Naive thymus-derived CD8-positive, alpha-beta T cell (primary cell): ENCODE results near the gene TMEM164. TPM values are rescaled to one million over a fixed set of nuclear protein-coding genes. Genes with fewer than 3 reads are reported as not detected.

Experiments used
- ATAC-seq, 2 donors: fragments of 150-1000 bp; cut with Tn5 transposase in 1 of 2; sonication (Bioruptor Pico), chemical (Tn5 transposase) in 1 of 2; 1 replicate in 1 of 2; 2 replicates in 1 of 2; pipeline ENCODE4 v1.10.0; 2021; ENCODE audit warnings: mild to moderate bottlenecking in 2 of 2, moderate library complexity in 2 of 2
- POLR2A ChIA-PET: fragments of 350-600 bp; sonication (Branson Sonifier 250); formaldehyde crosslinking; loops from one replicate; lab custom pipeline; 2021; ENCODE audit warnings: antibody characterized with exemption; lab: Charles Lee
- DNase-seq, 10 donors: peaks; one replicate each; pipeline versions ENCODE4 v3.0.0 to v3.0.0-alpha.2; 2020 to 2022
- H3K27ac Mint-ChIP-seq, 10 donors: one replicate each; pipeline ENCODE4 v1.8.0; 2020 to 2022; ENCODE audit warnings: mild to moderate bottlenecking in 10 of 10, mixed read lengths in 10 of 10, moderate library complexity in 4 of 10, inconsistent platforms in 1 of 10
- H3K27me3 Mint-ChIP-seq, 5 donors: one replicate each; pipeline ENCODE4 v1.8.0; 2021 to 2022; ENCODE audit warnings: mixed read lengths in 5 of 5
- H3K36me3 Mint-ChIP-seq, 3 donors: one replicate each; pipeline ENCODE4 v1.8.0; 2020 to 2022; ENCODE audit warnings: mixed read lengths in 3 of 3, mild to moderate bottlenecking in 2 of 3, inconsistent platforms in 1 of 3
- H3K4me1 Mint-ChIP-seq, 4 donors: one replicate each; pipeline ENCODE4 v1.8.0; 2021 to 2022; ENCODE audit warnings: mixed read lengths in 4 of 4
- H3K4me3 Mint-ChIP-seq, 10 donors: one replicate each; pipeline ENCODE4 v1.8.0; 2020 to 2022; ENCODE audit warnings: mild to moderate bottlenecking in 10 of 10, mixed read lengths in 10 of 10, moderate library complexity in 6 of 10, inconsistent platforms in 1 of 10
- H3K9me3 Mint-ChIP-seq, 9 donors: one replicate each; pipeline ENCODE4 v1.8.0; 2020 to 2022; ENCODE audit warnings: mixed read lengths in 9 of 9, mild to moderate bottlenecking in 3 of 9, inconsistent platforms in 1 of 9, moderate library complexity in 1 of 9
- polyA plus RNA-seq, 3 donors: library from polyadenylated mRNA; unstranded; fragments of 300-500 nt; fragmentation: Illumina TruSeq; gene quantifications; one replicate each; pipeline ENCODE4 v1.2.3, GENCODE V29; 2021
- total RNA-seq, 8 experiments: library from RNA in 2 of 8; stranded (reverse) in 2 of 8; gene quantifications; one replicate each; pipeline ENCODE4 v1.2.3 and lab custom pipeline; 2021 to 2026

TMEM164 gene
- total and polyA plus RNA-seq, 5 experiments from 2014 or later: 0.66 to 18.3 (median 1.4) TPM

DNA sequence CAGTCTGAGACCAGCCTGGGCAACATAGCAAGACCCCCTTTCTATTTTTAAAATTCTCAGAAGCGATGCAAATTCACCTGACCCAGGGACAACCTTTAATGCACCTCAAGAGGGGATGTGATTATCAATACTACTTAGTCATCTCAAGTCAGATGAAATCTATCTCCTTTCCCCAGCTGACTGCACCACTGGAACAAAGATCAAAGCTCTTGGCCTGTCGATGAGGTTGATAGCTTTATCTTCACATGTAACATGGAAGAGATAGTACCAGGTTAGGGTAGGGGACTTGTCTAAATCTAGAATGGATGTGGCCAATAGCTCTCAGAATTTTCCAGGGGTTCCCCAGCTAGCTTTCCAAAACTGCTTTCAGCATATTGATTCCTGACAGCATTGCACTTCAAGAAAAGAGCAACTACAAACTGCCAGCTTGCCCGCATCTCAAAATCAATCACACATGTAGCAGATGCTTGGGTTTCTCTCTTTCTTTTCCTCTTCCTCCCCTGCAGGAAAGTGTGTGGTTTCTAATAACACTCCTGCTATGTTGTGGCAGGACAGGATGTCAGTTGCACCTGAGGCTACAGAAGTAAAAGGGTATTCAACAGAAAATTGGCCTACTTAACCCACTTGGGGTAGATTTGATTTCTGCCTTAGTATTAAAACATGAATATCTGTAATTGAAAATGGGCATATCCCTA lies 12.2 kb upstream of the TMEM164 start:
- peak overlapping the region in 7 of 10 donors; percentile 5 to 82 (median 56) for H3K27ac Mint-ChIP-seq
- POLR2A ChIA-PET: no interaction called here

DNA sequence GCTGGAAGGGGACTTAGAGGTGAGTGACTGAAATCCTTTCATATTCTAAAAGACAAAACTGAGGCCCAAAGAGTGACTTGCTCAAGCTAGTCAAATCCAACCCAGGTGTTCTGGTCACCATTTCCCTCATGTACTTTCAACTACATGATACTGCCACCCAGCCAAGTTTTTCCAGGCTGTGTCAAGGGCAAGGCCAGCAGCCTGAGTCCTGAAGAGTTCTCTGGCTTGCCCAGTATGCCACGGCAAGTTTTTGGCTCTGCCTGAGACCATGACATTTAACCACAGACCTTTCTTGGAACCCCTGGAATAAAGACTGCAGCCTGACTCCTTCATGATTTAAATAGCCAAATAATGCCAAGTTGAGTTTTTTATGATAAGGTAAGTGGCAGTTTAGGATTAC lies 10.7 kb upstream of the TMEM164 start:
- Mint-ChIP-seq H3K36me3 (no peaks in the 10 kb centered on the region), H3K4me1 (peaks cover 15 to 32% (median 31%) of the 10 kb centered on the region in 4 donors), H3K9me3 (no peaks in the 10 kb centered on the region), H3K4me3 (no peak overlapping the region), H3K27ac (no peak overlapping the region), H3K27me3 (no peaks in the 10 kb centered on the region)
- POLR2A ChIA-PET: no interaction called here
- no peak for ATAC-seq
- no peak for DNase-seq

More for the DNA sequence above, 12.2 kb upstream of the TMEM164 start:
- H3K4me1 Mint-ChIP-seq: peaks cover 11 to 32% (median 31%) of the 10 kb centered on the region in 4 donors
- peak in 1 of 2 donors; percentile 49 for ATAC-seq
- peak overlapping the region in 6 of 10 donors; percentile 9 to 61 (median 44) for H3K4me3 Mint-ChIP-seq
- H3K36me3 Mint-ChIP-seq: no peaks in the 10 kb centered on the region
- no peaks in the 10 kb centered on the region for H3K9me3 Mint-ChIP-seq
- no peaks in the 10 kb centered on the region for H3K27me3 Mint-ChIP-seq
- DNase-seq: peak in 2 of 10 donors; percentile 3 to 12

DNA sequence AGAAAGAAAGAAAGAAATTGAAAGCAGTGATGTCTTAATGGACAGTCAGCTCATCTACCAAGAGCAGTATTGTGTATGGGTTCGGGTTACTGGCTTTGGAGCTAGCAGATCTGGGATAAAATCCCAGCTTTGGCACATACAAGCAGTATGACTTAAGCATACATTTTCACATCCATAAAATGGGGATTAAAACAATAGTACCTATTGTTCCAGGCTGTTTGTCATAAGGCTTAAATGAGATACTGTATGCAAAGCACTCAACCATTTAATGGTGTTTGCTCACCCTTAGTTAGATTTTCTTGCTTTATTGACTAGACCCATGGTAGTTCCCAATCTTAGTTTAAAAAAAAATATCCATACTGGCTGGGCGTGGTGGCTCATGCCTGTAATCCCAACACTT lies 7.8 kb upstream of the TMEM164 start:
- no peaks in the 10 kb centered on the region for H3K36me3 Mint-ChIP-seq
- no peak for ATAC-seq
- no peaks in the 10 kb centered on the region for H3K27me3 Mint-ChIP-seq
- H3K4me1 Mint-ChIP-seq: peaks cover 12 to 23% (median 20%) of the 10 kb centered on the region in 4 donors
- POLR2A ChIA-PET: no interaction called here
- H3K27ac Mint-ChIP-seq: no peak overlapping the region
- DNase-seq: no peak
- H3K4me3 Mint-ChIP-seq: no peak overlapping the region
- H3K9me3 Mint-ChIP-seq: no peaks in the 10 kb centered on the region

DNA sequence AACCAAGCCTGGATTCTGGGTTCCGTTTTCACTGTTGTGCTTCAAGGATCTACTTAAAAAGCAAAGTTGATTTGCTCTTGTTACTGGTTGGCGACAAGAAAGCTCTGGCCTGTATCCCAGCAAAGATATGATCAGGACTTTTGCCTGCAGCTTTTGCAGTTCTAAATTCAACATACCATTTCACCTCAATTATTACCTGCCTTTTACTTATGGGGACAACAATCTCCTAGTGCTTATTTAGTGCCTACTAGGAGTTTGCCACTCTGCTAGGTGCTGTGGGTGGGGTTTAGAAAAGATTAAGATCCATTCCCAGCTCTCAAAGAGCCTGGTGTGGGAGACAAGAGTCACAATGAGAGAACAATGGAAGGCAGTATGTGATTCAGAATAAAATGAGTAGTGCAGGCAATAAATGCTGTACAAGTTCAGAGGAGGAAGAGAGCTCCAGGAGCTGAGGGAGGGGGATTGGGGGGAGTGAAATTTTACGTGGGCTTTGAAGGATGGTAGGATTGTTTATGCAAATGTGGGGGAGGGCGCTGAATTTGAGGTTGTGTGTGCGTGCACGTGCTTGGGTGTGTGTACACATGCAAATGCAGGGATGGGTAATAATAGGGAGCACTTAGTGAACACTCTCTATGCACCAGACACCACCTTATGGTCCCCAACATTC lies 5.0 kb upstream of the TMEM164 start:
- Mint-ChIP-seq H3K36me3 (no peaks in the 10 kb centered on the region), H3K27ac (no peak overlapping the region), H3K4me3 (no peak overlapping the region), H3K4me1 (peaks cover 6 to 14% (median 11%) of the 10 kb centered on the region in 4 donors), H3K27me3 (no peaks in the 10 kb centered on the region), H3K9me3 (peaks cover 0 to 4% (median 0%) of the 10 kb centered on the region in 9 donors)
- POLR2A ChIA-PET: no interaction called here
- ATAC-seq: no peak
- DNase-seq: no peak

- Mint-ChIP-seq H3K9me3 (peaks cover 0 to 4% (median 0%) of the 10 kb centered on the region in 9 donors), H3K27me3 (no peaks in the 10 kb centered on the region), H3K4me1 (peaks cover 20 to 27% (median 23%) of the 10 kb centered on the region in 4 donors), H3K36me3 (no peaks in the 10 kb centered on the region), H3K27ac (peak overlapping the region in 1 of 10 donors; percentile 46), H3K4me3 (no peak overlapping the region)
- DNase-seq (no peak), ATAC-seq (no peak)
- POLR2A ChIA-PET: no interaction called here
Measured at GRCh38 chrX:110000000-110000399, 2.9 kb upstream of the TMEM164 start.

- Mint-ChIP-seq H3K9me3 (peaks cover 0 to 4% (median 0%) of the 10 kb centered on the region in 9 donors), H3K27me3 (no peaks in the 10 kb centered on the region), H3K4me1 (peaks cover 23 to 36% (median 33%) of the 10 kb centered on the region in 4 donors), H3K4me3 (peak overlapping the region in 7 of 10 donors; percentile 1 to 94 (median 22)), H3K27ac (peak overlapping the region in 6 of 10 donors; percentile 29 to 95 (median 80)), H3K36me3 (peaks cover 0 to 3% (median 0%) of the 10 kb centered on the region in 3 donors)
- DNase-seq (no peak), ATAC-seq (no peak)
- POLR2A ChIA-PET: interaction anchor here (1.0 kb wide), 1 partner anchor 464 kb away, joined by 3 read pairs; the partner anchor contains the start of gene NXT2
Measured at GRCh38 chrX:110000847-110001713, 1.8 kb upstream of the TMEM164 start.

DNA sequence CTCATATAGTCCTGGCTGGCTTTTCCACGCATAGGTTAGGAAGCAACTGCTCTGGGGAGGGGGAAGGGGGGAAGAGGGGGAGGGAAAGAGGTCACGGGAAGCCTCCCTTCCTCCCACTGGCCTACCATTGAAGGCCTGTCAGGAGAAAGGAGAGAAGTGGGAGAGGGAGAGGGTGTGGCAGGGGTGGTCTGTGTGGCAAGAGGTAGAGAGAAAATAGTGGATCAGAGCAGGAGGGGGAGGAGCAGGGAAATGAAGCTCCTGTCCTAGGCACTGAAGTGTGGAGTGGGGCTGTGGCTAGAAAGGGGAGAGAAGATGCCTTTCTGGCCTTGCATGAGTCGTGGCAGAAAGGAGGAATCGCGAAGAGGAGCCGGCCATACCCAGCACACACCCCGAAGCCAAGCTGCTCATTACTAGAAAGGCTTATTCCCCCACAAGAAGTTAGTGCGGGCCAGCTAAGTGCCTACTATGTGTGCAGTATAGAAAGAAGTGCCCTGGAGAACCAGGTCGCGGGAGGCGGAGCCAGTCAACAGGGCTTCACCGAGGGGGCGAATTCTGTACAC lies 1.1 kb upstream of the TMEM164 start:
- POLR2A ChIA-PET: interaction anchor here (1.0 kb wide), 1 partner anchor 465 kb away, joined by 3 read pairs; the partner anchor contains the start of gene NXT2
- Mint-ChIP-seq H3K27me3 (no peaks in the 10 kb centered on the region), H3K27ac (peak overlapping the region; percentile 86 to 95 (median 92)), H3K4me1 (peaks cover 23 to 44% (median 40%) of the 10 kb centered on the region in 4 donors), H3K36me3 (peaks cover 0 to 3% (median 0%) of the 10 kb centered on the region in 3 donors), H3K9me3 (peaks cover 0 to 4% (median 0%) of the 10 kb centered on the region in 9 donors), H3K4me3 (peak overlapping the region; percentile 86 to 95 (median 90))
- DNase-seq: no peak
- no peak for ATAC-seq

GRCh38 chrX:110003167-110004156 lies 548 bp downstream of the TMEM164 start:
- DNase-seq: peak in 3 of 10 donors; percentile 6 to 18 (median 6)
- peak overlapping the region; percentile 82 to 95 (median 88) for H3K4me3 Mint-ChIP-seq
- H3K36me3 Mint-ChIP-seq: peaks cover 0 to 7% (median 0%) of the 10 kb centered on the region in 3 donors
- POLR2A ChIA-PET: no interaction called here
- H3K27me3 Mint-ChIP-seq: no peaks in the 10 kb centered on the region
- peaks cover 0 to 4% (median 0%) of the 10 kb centered on the region in 9 donors for H3K9me3 Mint-ChIP-seq
- H3K4me1 Mint-ChIP-seq: peaks cover 23 to 55% (median 52%) of the 10 kb centered on the region in 4 donors
- no peak for ATAC-seq
- H3K27ac Mint-ChIP-seq: peak overlapping the region in 9 of 10 donors; percentile 48 to 94 (median 60)

DNA sequence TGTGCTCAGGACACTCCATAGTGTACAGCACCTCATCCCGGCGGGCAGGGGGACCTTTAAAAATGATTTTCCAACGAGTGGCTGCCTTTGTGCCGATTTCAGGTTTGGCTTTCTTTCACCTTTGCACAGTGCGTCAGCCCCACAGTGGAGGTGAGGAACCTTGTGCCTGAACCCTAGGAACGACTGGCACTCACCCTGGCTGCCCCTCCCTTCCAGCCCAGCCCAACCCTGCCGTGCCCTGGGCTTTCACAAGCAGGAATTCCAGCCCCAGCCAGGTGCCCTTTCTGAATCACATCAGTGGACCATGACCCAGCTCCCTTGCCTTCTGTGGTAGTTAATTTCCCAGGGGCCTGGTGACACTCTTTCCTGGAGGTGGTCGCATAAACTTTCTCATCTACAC lies 1.3 kb downstream of the TMEM164 start:
- peaks cover 0 to 10% (median 0%) of the 10 kb centered on the region in 3 donors for H3K36me3 Mint-ChIP-seq
- POLR2A ChIA-PET: no interaction called here
- no peaks in the 10 kb centered on the region for H3K27me3 Mint-ChIP-seq
- H3K4me1 Mint-ChIP-seq: peaks cover 25 to 59% (median 56%) of the 10 kb centered on the region in 4 donors
- H3K4me3 Mint-ChIP-seq: peak overlapping the region; percentile 36 to 95 (median 87)
- H3K9me3 Mint-ChIP-seq: peaks cover 0 to 4% (median 0%) of the 10 kb centered on the region in 9 donors
- ATAC-seq (no peak), DNase-seq (no peak)
- peak overlapping the region in 5 of 10 donors; percentile 19 to 56 (median 37) for H3K27ac Mint-ChIP-seq

DNA sequence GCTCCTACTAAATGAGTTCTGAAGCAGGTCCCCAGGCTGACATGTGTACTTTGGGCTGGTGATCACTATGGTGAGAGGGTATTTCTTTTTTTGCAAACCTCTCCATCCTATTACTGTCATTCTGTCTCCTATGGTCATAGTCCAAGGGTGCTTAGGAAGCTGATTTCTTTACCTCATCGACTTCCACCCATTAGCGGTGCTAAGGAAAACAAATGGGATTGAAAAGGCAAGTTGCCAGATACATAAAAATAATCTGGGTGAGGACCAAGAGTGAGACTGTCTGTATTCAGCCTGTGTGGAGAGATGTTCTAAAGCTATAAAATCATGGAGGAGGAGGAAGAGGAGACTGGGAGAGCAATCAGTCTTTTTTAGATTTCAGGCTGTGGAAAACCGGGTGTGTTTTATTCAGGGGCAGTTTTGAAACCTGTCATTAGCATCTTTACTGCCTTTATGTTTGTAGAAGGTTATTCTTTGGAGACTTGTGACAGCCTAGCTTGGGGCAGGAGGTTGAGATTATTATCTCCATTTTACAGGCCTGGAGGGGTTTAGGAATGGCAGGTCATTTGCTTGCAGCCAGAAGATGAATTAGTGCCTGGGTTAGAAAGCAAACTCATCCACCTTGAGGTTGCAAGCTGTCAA lies 1.9 kb downstream of the TMEM164 start:
- ATAC-seq (no peak), DNase-seq (no peak)
- H3K4me1 Mint-ChIP-seq: peaks cover 25 to 61% (median 58%) of the 10 kb centered on the region in 4 donors
- H3K27ac Mint-ChIP-seq: peak overlapping the region in 4 of 10 donors; percentile 19 to 56 (median 44)
- peaks cover 0 to 16% (median 0%) of the 10 kb centered on the region in 3 donors for H3K36me3 Mint-ChIP-seq
- POLR2A ChIA-PET: no interaction called here
- peak overlapping the region in 9 of 10 donors; percentile 11 to 92 (median 48) for H3K4me3 Mint-ChIP-seq
- peaks cover 0 to 4% (median 0%) of the 10 kb centered on the region in 9 donors for H3K9me3 Mint-ChIP-seq
- H3K27me3 Mint-ChIP-seq: no peaks in the 10 kb centered on the region
